Renal cortex interstitium (tissue), 11 donors: ENCODE results near the gene DAPL1. TPM values are rescaled to one million over a fixed set of nuclear protein-coding genes. Genes with fewer than 3 reads are reported as not detected.

Experiments used
- DNase-seq, 11 donors: peaks; one replicate each; pipeline ENCODE4 v3.0.0-alpha.2; 2013; ENCODE audit warnings: low read depth in 9 of 11, low spot score in 4 of 11; ENCODE audit errors: extremely low read depth in 1 of 11
- polyA plus RNA-seq, 3 donors: library from polyadenylated mRNA; unstranded; fragments of 120-200 nt; gene quantifications; one replicate each; pipeline ENCODE4 v1.2.1, GENCODE V29; 2013; ENCODE audit not compliant: insufficient read length in 3 of 3

DAPL1 gene
- polyA plus RNA-seq, 3 donors, result 32.9 to 46.8 (median 44.4) TPM

GRCh38 chr2:158772306-158773078 is 22.6 kb upstream of the DAPL1 start:
- no peak for DNase-seq

GRCh38 chr2:158773121-158773520 is 22.0 kb upstream of the DAPL1 start:
- DNase-seq, result no peak

DNA sequence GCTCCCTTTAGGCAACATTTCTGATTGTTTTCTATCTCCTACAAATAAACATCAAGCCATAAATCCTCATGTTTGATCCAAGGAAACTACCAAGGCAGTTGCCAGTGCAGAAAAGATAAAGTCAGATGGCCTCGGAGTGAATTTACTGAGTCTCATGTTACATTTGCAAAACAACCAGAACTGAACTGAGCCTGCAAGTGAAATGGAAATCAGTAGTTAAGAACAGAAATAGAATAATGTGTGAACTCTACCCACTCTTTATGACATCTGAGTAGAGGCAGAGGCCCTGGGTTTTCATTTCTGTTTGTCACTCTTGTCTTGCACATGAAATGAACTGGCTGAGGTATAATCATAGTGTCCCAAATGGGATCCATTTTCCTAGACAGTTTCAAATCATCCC is 20.4 kb upstream of the DAPL1 start:
- DNase-seq, result no peak

- DNase-seq, result no peak
Measured at GRCh38 chr2:158775273-158776027, 19.7 kb upstream of the DAPL1 start.

- no peak for DNase-seq
Measured at GRCh38 chr2:158776231-158776630, 18.9 kb upstream of the DAPL1 start.

- DNase-seq, result no peak
Measured at GRCh38 chr2:158777077-158777476, 18.0 kb upstream of the DAPL1 start.

DNA sequence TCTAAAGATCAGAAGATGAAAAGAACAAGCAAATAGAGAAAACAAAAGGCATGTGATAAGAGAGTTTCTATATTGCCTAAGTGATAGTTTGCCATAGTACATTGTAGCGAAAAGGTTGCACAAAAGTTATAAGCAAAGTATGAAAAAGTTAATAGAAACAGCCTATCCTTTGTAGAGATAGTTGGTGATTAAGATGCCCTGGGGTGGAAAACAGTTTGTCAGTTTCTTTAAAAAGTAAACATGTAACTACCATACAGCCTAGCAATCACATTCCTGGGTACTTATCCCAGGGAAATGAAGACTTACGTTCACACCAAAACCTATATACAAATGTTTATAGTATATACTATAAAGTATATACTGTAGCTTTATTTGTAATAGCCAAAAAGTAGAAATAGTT is 16.9 kb upstream of the DAPL1 start:
- no peak for DNase-seq

- DNase-seq, result no peak
Measured at GRCh38 chr2:158779621-158780020, 15.5 kb upstream of the DAPL1 start.

DNA sequence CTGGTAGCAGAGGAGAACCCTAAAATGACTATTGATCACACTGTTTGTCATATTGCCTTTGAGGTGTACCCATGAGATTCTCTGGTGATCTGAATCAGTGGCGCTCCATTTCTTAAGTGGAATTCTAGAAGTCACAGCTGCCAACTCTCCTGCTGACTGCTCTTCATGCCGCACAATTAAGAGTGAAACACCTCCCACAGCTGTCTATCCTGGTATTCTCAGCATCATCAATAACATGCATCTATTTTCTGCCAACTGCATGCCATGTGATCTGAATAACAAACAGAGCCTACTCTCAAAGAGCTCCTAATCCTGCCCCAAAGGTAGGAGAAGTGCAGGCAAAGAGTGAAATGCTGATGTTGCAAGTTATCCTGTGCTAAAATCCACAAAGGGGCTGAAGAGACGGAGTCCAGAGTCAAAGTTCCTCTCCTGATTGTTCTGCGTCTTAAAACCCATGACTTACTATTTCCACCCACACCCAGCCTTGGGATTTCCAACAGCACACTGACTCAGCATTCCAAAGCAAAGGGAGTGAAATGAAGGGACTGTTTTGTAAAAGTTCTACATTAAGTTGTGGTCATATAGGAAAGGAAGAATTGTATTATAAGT is 13.7 kb upstream of the DAPL1 start:
- peak in 1 of 11 donors; percentile 31 for DNase-seq

DNA sequence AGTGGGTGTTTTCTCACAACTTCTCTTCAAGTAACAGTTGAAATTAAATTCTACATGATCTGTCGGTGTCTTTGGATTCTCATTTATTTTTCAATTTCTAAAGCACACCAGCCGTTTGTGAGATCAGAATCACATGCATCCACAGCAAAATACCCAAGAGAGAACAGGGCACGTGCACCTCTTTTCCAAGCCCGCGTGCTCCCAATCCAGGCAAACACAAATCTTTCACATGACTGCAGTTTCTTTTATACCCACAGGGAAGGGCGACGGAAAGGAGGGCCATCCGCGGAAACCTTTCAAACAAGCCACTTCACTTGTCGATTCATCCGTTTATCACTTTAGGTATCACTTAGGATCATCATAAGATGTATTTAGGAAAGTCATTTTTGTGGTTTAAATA is 13.0 kb upstream of the DAPL1 start:
- no peak for DNase-seq

- DNase-seq, result no peak
Measured at GRCh38 chr2:158782616-158783015, 12.5 kb upstream of the DAPL1 start.

DNA sequence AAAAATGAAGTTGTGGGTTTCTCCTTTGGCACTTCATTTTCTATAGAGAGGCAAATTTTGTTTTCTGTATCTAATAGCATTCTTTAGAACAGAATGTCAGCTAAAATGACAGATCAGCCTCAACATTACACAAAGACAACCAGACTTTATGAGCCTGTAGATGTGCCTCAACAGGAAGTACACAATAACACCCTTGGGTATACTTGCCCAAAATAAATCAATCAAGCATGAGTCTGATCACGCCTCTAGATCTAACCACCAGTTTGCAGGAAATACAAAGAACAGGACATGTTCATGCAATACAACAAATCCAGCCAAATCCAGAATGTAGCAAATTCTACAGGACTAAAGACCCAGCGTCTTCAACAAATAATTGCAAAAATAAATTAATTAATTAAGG is 11.2 kb upstream of the DAPL1 start:
- no peak for DNase-seq

GRCh38 chr2:158786897-158787296 is 8.2 kb upstream of the DAPL1 start:
- DNase-seq, result no peak

- DNase-seq, result no peak
Measured at GRCh38 chr2:158788951-158789350, 6.2 kb upstream of the DAPL1 start.

DNA sequence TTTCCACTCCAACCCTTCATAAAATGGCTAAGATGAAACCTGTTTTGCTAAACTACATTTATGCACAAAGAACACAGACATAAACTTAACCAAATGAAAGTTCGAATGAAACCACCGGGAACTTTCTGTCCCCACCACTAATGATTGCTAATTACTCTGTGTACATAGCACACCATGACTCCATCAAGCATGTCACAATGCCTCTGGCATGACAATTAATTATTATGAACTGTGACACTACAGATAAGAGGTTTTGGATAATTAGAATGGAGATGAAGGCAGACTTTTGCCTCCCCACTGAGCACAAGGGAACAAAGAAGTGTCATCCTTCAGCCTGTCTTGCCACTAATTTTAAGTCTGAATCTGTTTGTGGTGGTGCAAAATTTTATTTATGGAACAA is 1.5 kb downstream of the DAPL1 start:
- no peak for DNase-seq

GRCh38 chr2:158797963-158798700 is 3.0 kb downstream of the DAPL1 start:
- no peak for DNase-seq

- DNase-seq, result no peak
Measured at GRCh38 chr2:158799181-158799580, 4.1 kb downstream of the DAPL1 start.

DNA sequence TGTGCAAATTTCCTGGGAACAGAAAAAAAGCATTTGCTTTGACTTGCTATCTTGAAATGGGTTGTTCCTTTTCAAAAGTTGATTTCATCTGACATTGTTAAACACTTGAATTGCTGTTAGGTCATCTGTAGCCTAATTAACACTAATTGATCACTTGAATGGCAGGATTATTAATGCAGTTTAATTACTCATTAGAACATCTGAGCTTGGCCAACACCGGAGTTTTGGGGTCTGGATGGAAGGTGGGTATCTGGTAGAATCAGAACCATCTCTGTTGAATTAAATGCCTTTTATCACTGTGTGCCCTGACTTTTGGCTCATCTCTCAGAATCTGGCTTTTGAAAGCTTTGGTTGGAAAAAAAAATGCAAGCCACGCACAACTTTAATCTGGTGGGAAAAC is 8.4 kb downstream of the DAPL1 start:
- DNase-seq, result no peak

- DNase-seq, result no peak
Measured at GRCh38 chr2:158805255-158805654, 10.1 kb downstream of the DAPL1 start.

GRCh38 chr2:158805936-158806335 is 10.8 kb downstream of the DAPL1 start:
- no peak for DNase-seq
